Liver (tissue), 9 donors: ENCODE measurements around the gene AFF2. TPM values are rescaled to one million over a fixed set of nuclear protein-coding genes. Genes with fewer than 3 reads are reported as not detected.

ENCODE experiments used
- DNase-seq: peaks from one replicate; pipeline ENCODE4 v3.0.0-alpha.2; 2017; ENCODE audit warnings: low spot score
- H3K27ac ChIP-seq, 2 donors: one replicate each; pipeline ENCODE4 v1.7.0; 2013; ENCODE audit warnings: inconsistent platforms in 2 of 2, low read length in 2 of 2, control low read depth in 1 of 2, low read depth in 1 of 2, mild to moderate bottlenecking in 1 of 2
- H3K27me3 ChIP-seq, 4 donors: one replicate each; pipeline versions ENCODE4 v1.6.1 to v1.7.0; 2013; ENCODE audit warnings: low read length in 3 of 4, inconsistent platforms in 1 of 4, mild to moderate bottlenecking in 1 of 4, moderate library complexity in 1 of 4; ENCODE audit not compliant: control insufficient read depth in 4 of 4, insufficient read depth in 4 of 4
- H3K36me3 ChIP-seq, 4 donors: one replicate each; pipeline versions ENCODE4 v1.6.1 to v1.7.0; 2013; ENCODE audit warnings: low read length in 3 of 4, mild to moderate bottlenecking in 3 of 4, low read depth in 1 of 4, moderate library complexity in 1 of 4; ENCODE audit not compliant: control insufficient read depth in 4 of 4, insufficient read depth in 3 of 4
- H3K4me1 ChIP-seq, 4 donors: one replicate each; pipeline versions ENCODE4 v1.6.1 to v1.7.0; 2013; ENCODE audit warnings: low read length in 3 of 4, mild to moderate bottlenecking in 3 of 4, moderate library complexity in 1 of 4; ENCODE audit not compliant: control insufficient read depth in 4 of 4, insufficient read depth in 4 of 4
- H3K4me3 ChIP-seq, 3 donors: one replicate each; pipeline versions ENCODE4 v1.6.1 to v1.7.0; 2013; ENCODE audit warnings: low read length in 3 of 3, control low read depth in 1 of 3, low read depth in 1 of 3, mild to moderate bottlenecking in 1 of 3
- H3K9ac ChIP-seq, 2 donors: one replicate each; pipeline ENCODE4 v1.7.0; 2013; ENCODE audit warnings: low read length in 2 of 2, mild to moderate bottlenecking in 2 of 2, moderate library complexity in 2 of 2, control low read depth in 1 of 2, low read depth in 1 of 2
- H3K9me3 ChIP-seq, 4 donors: one replicate each; pipeline versions ENCODE4 v1.6.1 to v1.7.0; 2013; ENCODE audit warnings: low read length in 3 of 4; ENCODE audit not compliant: control insufficient read depth in 4 of 4
- EGR1 ChIP-seq, 2 donors: IDR thresholded peaks; 2 replicates each; pipeline ENCODE4 v1.6.1; 2016 to 2018; ENCODE audit warnings: antibody characterized with exemption in 2 of 2, low read depth in 2 of 2
- FOXA1 ChIP-seq: IDR thresholded peaks from 2 replicates; pipeline ENCODE4 v1.6.1; 2016; ENCODE audit warnings: antibody characterized with exemption
- FOXA2 ChIP-seq: IDR thresholded peaks from 2 replicates; pipeline ENCODE4 v1.6.1; 2016; ENCODE audit warnings: antibody characterized with exemption
- GABPA ChIP-seq, 2 donors: IDR thresholded peaks in 1 of 2; conservative IDR thresholded peaks in 1 of 2; 2 replicates each; pipeline ENCODE4 v1.6.1; 2016; ENCODE audit warnings: antibody characterized with exemption in 2 of 2, mild to moderate bottlenecking in 1 of 2, moderate library complexity in 1 of 2
- HNF4A ChIP-seq, 2 donors: conservative IDR thresholded peaks; 2 replicates each; pipeline ENCODE4 v1.6.1; 2016; ENCODE audit warnings: antibody characterized with exemption in 2 of 2, mild to moderate bottlenecking in 2 of 2
- HNF4G ChIP-seq: IDR thresholded peaks from 2 replicates; pipeline ENCODE4 v1.6.1; 2016; ENCODE audit warnings: antibody characterized with exemption
- JUND ChIP-seq, 2 donors: IDR thresholded peaks; 2 replicates each; pipeline ENCODE4 v1.6.1; 2016; ENCODE audit warnings: antibody characterized with exemption in 2 of 2
- NR2F2 ChIP-seq: IDR thresholded peaks from 2 replicates; pipeline ENCODE4 v1.6.1; 2016; ENCODE audit warnings: antibody characterized with exemption
- RAD21 ChIP-seq, 2 donors: IDR thresholded peaks; 2 replicates each; pipeline ENCODE4 v1.6.1; 2016; ENCODE audit warnings: antibody characterized with exemption in 2 of 2, mild to moderate bottlenecking in 2 of 2
- RXRA ChIP-seq, 2 donors: IDR thresholded peaks; 2 replicates each; pipeline ENCODE4 v1.6.1; 2017 to 2018; ENCODE audit warnings: antibody characterized with exemption in 2 of 2, mild to moderate bottlenecking in 1 of 2
- SP1 ChIP-seq: IDR thresholded peaks from 2 replicates; pipeline ENCODE4 v1.6.1; 2018; ENCODE audit warnings: antibody characterized with exemption, mild to moderate bottlenecking
- TAF1 ChIP-seq: conservative IDR thresholded peaks from 2 replicates; pipeline ENCODE4 v1.6.1; 2016; ENCODE audit warnings: antibody characterized with exemption, mild to moderate bottlenecking
- YY1 ChIP-seq: IDR thresholded peaks from 2 replicates; pipeline ENCODE4 v1.6.1; 2016; ENCODE audit warnings: antibody characterized with exemption, mild to moderate bottlenecking
- WGBS: extraction: QIAGEN DNeasy Blood & Tissue Kit; methylation state at CpG from one replicate; pipeline ENCODE4 v1.1.7; 2013; 5-methylcytosine and 5-hydroxymethylcytosine counted together
- polyA plus RNA-seq, 2 donors: library from polyadenylated mRNA; stranded (reverse) in 1 of 2; unstranded in 1 of 2; fragments of 200-250 nt in 1 of 2; fragments of >200 nt in 1 of 2; fragmentation: Nextera tagmentation in 1 of 2; extraction: Ambion mirVana in 1 of 2; gene quantifications; one replicate each; pipeline versions ENCODE4 v1.2.1 to v1.2.3, GENCODE V29; 2013 to 2015
- total RNA-seq, 2 donors: library from RNA; depleted of rRNA; stranded (reverse); fragments of >200 nt; gene quantifications; one replicate each; pipeline ENCODE4 v1.2.3, GENCODE V29; 2014
- TF ChIP-seq, protein P1 (sequence below): IDR thresholded peaks from 2 replicates; pipeline ENCODE4 v1.6.1; 2016; ENCODE audit warnings: antibody characterized with exemption, mild to moderate bottlenecking
- TF ChIP-seq, protein P2 (sequence below): fragments of 150-350 bp; IDR thresholded peaks from 2 replicates; pipeline ENCODE4 v1.5.1; 2017; ENCODE audit warnings: improper control_type of control experiment, low read depth, low read length; ENCODE audit not compliant: missing input control
- TF ChIP-seq, protein P3 (sequence below): IDR thresholded peaks from 2 replicates; pipeline ENCODE4 v1.6.1; 2016; ENCODE audit warnings: antibody characterized with exemption
- TF ChIP-seq, protein P4 (sequence below): IDR thresholded peaks from 2 replicates; pipeline ENCODE4 v1.6.1; 2016; ENCODE audit warnings: antibody characterized with exemption
- TF ChIP-seq, protein P5 (sequence below): IDR thresholded peaks from 2 replicates; pipeline ENCODE4 v1.6.1; 2016; ENCODE audit warnings: antibody characterized with exemption
- donor health status: healthy.
- donor health status: healthy.
- donor health status: healthy.
- donor health status: healthy.
- donor health status: healthy.

The AFF2 gene
- total and polyA plus RNA-seq, 4 donors = 0.01 to 1.6 (median 0.50) TPM; not detected in 1

DNA sequence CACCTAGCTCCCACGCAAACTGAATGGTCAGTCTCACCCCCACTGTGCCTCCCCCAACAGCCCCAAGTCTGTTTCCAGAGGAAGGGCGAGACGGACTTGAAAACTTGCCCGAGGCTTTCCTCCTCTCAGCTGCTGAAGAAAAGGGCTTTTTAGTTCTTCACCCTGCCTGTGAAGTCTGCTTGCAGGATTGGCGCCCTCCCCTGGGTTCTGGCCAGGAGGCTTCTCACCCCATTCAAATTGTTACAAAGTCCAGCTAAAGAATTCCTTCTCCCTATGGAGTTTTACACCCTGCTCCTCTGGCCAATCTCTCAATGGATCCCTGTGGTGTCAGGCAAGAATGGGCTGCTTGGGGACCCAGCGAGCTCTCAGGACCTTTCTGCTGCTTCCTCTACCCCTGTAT is 241.0 kb downstream of the AFF2 start:
- no peak for DNase-seq
- no peak overlapping the region for H3K27ac ChIP-seq
- 39% methylated on average over 6 of the region's 6 CpGs for WGBS
- no peaks in the 10 kb centered on the region for H3K36me3 ChIP-seq
- H3K9ac ChIP-seq = no peak overlapping the region
- no peaks in the 10 kb centered on the region for H3K4me1 ChIP-seq
- H3K27me3 ChIP-seq = no peaks in the 10 kb centered on the region
- no peak for TF ChIP-seq FOXA2
- TF ChIP-seq, protein P1, sequence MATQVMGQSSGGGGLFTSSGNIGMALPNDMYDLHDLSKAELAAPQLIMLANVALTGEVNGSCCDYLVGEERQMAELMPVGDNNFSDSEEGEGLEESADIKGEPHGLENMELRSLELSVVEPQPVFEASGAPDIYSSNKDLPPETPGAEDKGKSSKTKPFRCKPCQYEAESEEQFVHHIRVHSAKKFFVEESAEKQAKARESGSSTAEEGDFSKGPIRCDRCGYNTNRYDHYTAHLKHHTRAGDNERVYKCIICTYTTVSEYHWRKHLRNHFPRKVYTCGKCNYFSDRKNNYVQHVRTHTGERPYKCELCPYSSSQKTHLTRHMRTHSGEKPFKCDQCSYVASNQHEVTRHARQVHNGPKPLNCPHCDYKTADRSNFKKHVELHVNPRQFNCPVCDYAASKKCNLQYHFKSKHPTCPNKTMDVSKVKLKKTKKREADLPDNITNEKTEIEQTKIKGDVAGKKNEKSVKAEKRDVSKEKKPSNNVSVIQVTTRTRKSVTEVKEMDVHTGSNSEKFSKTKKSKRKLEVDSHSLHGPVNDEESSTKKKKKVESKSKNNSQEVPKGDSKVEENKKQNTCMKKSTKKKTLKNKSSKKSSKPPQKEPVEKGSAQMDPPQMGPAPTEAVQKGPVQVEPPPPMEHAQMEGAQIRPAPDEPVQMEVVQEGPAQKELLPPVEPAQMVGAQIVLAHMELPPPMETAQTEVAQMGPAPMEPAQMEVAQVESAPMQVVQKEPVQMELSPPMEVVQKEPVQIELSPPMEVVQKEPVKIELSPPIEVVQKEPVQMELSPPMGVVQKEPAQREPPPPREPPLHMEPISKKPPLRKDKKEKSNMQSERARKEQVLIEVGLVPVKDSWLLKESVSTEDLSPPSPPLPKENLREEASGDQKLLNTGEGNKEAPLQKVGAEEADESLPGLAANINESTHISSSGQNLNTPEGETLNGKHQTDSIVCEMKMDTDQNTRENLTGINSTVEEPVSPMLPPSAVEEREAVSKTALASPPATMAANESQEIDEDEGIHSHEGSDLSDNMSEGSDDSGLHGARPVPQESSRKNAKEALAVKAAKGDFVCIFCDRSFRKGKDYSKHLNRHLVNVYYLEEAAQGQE = no peak
- no peak overlapping the region for H3K4me3 ChIP-seq
- H3K9me3 ChIP-seq = no peaks in the 10 kb centered on the region

DNA sequence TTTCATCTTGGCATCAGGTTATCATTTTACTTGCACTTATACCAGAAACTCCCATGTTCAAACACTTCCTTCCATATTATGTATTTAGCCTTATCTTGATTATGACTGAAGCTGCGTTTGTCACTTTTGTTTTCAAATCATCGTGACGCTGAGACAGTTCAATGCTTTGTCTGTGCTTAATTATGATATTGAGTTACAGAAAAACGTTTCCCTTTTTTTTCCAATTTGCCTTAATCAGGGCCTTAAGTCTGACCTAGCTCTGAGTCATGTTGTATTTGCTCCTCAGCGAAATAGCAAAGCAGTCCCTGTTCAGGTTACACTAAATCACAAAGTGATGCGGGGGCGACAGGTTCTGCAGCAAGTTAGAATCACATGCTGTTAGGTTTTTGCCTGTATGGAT is 254.7 kb downstream of the AFF2 start:
- Histone ChIP-seq H3K4me3 (no peak overlapping the region), H3K9ac (no peak overlapping the region), H3K4me1 (no peaks in the 10 kb centered on the region), H3K27ac (no peak overlapping the region), H3K9me3 (no peaks in the 10 kb centered on the region), H3K27me3 (no peaks in the 10 kb centered on the region), H3K36me3 (no peaks in the 10 kb centered on the region)
- TF ChIP-seq, protein P2, sequence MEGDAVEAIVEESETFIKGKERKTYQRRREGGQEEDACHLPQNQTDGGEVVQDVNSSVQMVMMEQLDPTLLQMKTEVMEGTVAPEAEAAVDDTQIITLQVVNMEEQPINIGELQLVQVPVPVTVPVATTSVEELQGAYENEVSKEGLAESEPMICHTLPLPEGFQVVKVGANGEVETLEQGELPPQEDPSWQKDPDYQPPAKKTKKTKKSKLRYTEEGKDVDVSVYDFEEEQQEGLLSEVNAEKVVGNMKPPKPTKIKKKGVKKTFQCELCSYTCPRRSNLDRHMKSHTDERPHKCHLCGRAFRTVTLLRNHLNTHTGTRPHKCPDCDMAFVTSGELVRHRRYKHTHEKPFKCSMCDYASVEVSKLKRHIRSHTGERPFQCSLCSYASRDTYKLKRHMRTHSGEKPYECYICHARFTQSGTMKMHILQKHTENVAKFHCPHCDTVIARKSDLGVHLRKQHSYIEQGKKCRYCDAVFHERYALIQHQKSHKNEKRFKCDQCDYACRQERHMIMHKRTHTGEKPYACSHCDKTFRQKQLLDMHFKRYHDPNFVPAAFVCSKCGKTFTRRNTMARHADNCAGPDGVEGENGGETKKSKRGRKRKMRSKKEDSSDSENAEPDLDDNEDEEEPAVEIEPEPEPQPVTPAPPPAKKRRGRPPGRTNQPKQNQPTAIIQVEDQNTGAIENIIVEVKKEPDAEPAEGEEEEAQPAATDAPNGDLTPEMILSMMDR = no peak
- TF ChIP-seq, protein P3, sequence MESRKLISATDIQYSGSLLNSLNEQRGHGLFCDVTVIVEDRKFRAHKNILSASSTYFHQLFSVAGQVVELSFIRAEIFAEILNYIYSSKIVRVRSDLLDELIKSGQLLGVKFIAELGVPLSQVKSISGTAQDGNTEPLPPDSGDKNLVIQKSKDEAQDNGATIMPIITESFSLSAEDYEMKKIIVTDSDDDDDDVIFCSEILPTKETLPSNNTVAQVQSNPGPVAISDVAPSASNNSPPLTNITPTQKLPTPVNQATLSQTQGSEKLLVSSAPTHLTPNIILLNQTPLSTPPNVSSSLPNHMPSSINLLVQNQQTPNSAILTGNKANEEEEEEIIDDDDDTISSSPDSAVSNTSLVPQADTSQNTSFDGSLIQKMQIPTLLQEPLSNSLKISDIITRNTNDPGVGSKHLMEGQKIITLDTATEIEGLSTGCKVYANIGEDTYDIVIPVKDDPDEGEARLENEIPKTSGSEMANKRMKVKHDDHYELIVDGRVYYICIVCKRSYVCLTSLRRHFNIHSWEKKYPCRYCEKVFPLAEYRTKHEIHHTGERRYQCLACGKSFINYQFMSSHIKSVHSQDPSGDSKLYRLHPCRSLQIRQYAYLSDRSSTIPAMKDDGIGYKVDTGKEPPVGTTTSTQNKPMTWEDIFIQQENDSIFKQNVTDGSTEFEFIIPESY = no peak
- no peak for TF ChIP-seq YY1
- TF ChIP-seq, protein P4, sequence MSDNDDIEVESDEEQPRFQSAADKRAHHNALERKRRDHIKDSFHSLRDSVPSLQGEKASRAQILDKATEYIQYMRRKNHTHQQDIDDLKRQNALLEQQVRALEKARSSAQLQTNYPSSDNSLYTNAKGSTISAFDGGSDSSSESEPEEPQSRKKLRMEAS = no peak
- TF ChIP-seq FOXA1 = no peak
- TF ChIP-seq, protein P5, sequence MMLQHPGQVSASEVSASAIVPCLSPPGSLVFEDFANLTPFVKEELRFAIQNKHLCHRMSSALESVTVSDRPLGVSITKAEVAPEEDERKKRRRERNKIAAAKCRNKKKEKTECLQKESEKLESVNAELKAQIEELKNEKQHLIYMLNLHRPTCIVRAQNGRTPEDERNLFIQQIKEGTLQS = no peak
- no peak for TF ChIP-seq JUND (IDR thresholded peaks at IDR 0.05)
- no peak for TF ChIP-seq GABPA (IDR thresholded peaks at IDR 0.05 in 1 of 2, conservative IDR thresholded peaks at IDR 0.05 in 1 of 2)
- TF ChIP-seq HNF4G = no peak
- no peak for TF ChIP-seq SP1
- no peak for TF ChIP-seq HNF4A (conservative IDR thresholded peaks at IDR 0.05)
- TF ChIP-seq EGR1 (IDR thresholded peaks at IDR 0.05; ENCODE audit: low read depth in 2 of 2) = no peak
- no peak for TF ChIP-seq FOXA2
- no peak for TF ChIP-seq NR2F2
- TF ChIP-seq RXRA (IDR thresholded peaks at IDR 0.05) = no peak
- no peak for TF ChIP-seq RAD21 (IDR thresholded peaks at IDR 0.05)
- TF ChIP-seq TAF1 = no peak
- TF ChIP-seq, protein P1 = no peak
- WGBS = 65% methylated on average over 7 of the region's 7 CpGs
- DNase-seq = no peak
